ENCODE measurements around the gene PCDH9.

- TF ChIP-seq, protein P1, sequence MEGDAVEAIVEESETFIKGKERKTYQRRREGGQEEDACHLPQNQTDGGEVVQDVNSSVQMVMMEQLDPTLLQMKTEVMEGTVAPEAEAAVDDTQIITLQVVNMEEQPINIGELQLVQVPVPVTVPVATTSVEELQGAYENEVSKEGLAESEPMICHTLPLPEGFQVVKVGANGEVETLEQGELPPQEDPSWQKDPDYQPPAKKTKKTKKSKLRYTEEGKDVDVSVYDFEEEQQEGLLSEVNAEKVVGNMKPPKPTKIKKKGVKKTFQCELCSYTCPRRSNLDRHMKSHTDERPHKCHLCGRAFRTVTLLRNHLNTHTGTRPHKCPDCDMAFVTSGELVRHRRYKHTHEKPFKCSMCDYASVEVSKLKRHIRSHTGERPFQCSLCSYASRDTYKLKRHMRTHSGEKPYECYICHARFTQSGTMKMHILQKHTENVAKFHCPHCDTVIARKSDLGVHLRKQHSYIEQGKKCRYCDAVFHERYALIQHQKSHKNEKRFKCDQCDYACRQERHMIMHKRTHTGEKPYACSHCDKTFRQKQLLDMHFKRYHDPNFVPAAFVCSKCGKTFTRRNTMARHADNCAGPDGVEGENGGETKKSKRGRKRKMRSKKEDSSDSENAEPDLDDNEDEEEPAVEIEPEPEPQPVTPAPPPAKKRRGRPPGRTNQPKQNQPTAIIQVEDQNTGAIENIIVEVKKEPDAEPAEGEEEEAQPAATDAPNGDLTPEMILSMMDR (IDR thresholded peaks at IDR 0.05): no peak
- no peak for TF ChIP-seq POLR2A (IDR thresholded peaks at IDR 0.05)
These were observed 682.5 kb downstream of the PCDH9 start for GRCh38 chr13:66547685-66548084.

Measured in thyroid gland (tissue), 4 donors.